ENCODE data around the gene VGLL2.

GRCh38 chr6:117228202-117228601 is 37.2 kb upstream of the VGLL2 start:
- no peak for TF ChIP-seq CTCF (IDR thresholded peaks at IDR 0.05)
- no peak for TF ChIP-seq EZH2phosphoT487 (IDR thresholded peaks at IDR 0.05; ENCODE audit: borderline replicate concordance, low read depth)
